Lower leg skin (tissue), 4 donors: Measurements from ENCODE around the gene DHPS. TPM values are rescaled to one million over a fixed set of nuclear protein-coding genes. Genes with fewer than 3 reads are reported as not detected.
"Not testable (repeated sequence)": the region's sequence is repeated elsewhere in the genome, so short reads cannot be mapped to it uniquely, and the experiment has no call there.

Experiments
- DNase-seq, 2 donors: peaks; one replicate each; pipeline ENCODE4 v3.0.0-alpha.2; 2019; ENCODE audit warnings: low spot score in 2 of 2
- H3K4me3 ChIP-seq: fragments of 200-600 bp; sonication (generic); 2 replicates; pipeline ENCODE4 v1.5.1; 2017; ENCODE audit warnings: mild to moderate bottlenecking, low read depth; ENCODE audit not compliant: poor library complexity, severe bottlenecking
- POLR2A ChIP-seq, 2 donors: fragments of 450-650 bp; IDR thresholded peaks; one replicate each; pipeline ENCODE4 v1.6.1; 2016 to 2017; ENCODE audit warnings: antibody characterized with exemption in 2 of 2, mild to moderate bottlenecking in 1 of 2, moderate library complexity in 1 of 2
- WGBS, 2 donors: methylation state at CpG; one replicate each; pipeline ENCODE4 v1.1.5; 2018; 5-methylcytosine and 5-hydroxymethylcytosine counted together
- intact Hi-C: fragments of 100-400 bp; cut with DNase I; formaldehyde crosslinking; loops from one replicate; pipeline ENCODE4 v1.15.0; 2023; ENCODE audit warnings: low total_unique reads
- total RNA-seq, 4 donors: library from RNA; depleted of rRNA; stranded (reverse); fragments of >200 nt; gene quantifications; one replicate each; pipeline ENCODE4 v1.1.0, GENCODE V29; 2016
- TF ChIP-seq, protein P1 (sequence below), 3 donors: fragments of 450-650 bp; IDR thresholded peaks; one replicate each; pipeline ENCODE4 v1.5.1; 2016; ENCODE audit warnings: antibody characterized with exemption in 3 of 3, mild to moderate bottlenecking in 3 of 3, moderate library complexity in 2 of 3

Gene DHPS
- total RNA-seq, 4 donors from 2014 or later, result 101 to 218 (median 159) TPM

DNA sequence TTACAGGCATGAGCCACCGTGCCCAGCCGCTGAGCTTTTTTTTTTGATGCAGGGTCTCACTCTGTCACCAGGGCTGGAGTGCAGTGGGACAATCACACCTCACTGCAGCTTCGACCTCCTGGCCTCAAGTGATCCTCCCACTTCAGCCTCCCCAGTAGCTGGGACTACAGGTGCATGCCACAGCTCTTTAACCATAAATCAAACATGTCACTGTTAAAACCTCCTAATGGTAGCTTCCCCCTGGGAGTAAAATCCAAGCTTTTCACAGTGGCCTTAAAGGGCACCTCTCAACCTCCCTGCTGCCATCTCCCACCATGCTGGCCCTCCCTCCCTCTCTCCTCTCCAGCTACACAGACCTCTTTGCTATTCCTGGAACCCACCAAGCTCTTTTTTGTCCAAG, 4.2 kb upstream of the DHPS start:
- intact Hi-C loops, result no loop called here
- WGBS, 2 donors, result 77 to 92% methylated on average over 3 of the region's 3 CpGs
- TF ChIP-seq, protein P1, sequence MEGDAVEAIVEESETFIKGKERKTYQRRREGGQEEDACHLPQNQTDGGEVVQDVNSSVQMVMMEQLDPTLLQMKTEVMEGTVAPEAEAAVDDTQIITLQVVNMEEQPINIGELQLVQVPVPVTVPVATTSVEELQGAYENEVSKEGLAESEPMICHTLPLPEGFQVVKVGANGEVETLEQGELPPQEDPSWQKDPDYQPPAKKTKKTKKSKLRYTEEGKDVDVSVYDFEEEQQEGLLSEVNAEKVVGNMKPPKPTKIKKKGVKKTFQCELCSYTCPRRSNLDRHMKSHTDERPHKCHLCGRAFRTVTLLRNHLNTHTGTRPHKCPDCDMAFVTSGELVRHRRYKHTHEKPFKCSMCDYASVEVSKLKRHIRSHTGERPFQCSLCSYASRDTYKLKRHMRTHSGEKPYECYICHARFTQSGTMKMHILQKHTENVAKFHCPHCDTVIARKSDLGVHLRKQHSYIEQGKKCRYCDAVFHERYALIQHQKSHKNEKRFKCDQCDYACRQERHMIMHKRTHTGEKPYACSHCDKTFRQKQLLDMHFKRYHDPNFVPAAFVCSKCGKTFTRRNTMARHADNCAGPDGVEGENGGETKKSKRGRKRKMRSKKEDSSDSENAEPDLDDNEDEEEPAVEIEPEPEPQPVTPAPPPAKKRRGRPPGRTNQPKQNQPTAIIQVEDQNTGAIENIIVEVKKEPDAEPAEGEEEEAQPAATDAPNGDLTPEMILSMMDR (IDR thresholded peaks at IDR 0.05), result no peak
- no peak for TF ChIP-seq POLR2A (IDR thresholded peaks at IDR 0.05)

DNA sequence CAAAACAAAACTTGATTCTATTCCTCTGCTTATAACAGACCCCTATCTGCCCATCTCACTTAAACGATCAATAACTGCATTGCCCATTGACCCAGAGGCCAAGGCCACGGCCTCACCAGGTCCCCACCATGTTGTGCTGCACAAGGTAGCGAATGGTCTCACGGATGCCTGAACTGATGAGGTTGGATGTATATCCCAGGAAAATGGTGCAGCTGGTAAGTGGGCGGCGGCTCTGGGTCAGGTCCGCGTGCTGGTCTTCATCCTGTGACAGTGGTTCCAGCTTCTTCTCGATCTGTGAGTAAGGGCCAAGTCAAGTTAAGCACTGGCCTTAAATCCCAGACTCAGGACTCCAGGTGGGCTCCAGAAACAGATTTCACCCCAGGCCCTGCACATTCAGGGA, 1.6 kb downstream of the DHPS start:
- TF ChIP-seq, protein P1 (IDR thresholded peaks at IDR 0.05), result no peak
- no peak for TF ChIP-seq POLR2A (IDR thresholded peaks at IDR 0.05)
- H3K4me3 ChIP-seq, result no peak overlapping the region
- WGBS, 2 donors, result 91 to 92% methylated on average over 9 of the region's 9 CpGs
- no peak for DNase-seq
- intact Hi-C loops, result no loop called here

More for the DNA sequence above, 4.2 kb upstream of the DHPS start:
- DNase-seq, result no peak
- H3K4me3 ChIP-seq, result no peak overlapping the region

DNA sequence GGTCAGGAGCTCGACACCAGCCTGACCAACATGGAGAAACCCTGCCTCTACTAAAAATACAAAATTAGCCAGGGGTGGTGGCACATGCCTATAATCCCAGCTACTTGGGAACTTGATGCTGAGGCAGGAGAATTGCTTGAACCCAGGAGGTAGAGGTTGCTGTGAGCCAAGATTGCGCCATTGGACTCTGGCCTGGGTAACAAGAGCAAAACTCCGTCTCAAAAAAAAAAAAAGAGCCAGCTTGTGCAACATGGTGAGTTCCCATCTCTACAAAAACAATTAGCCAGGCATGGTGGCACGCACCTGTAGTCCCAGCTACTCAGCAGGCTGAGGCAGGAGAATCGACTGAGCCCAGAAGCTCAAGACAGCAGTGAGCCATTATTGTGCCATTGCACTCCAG, 3.6 kb downstream of the DHPS start:
- DNase-seq, H3K4me3 ChIP-seq, intact Hi-C loops: not testable (repeated sequence)
- 88 to 95% methylated on average over 5 of the region's 5 CpGs for WGBS, 2 donors

DNA sequence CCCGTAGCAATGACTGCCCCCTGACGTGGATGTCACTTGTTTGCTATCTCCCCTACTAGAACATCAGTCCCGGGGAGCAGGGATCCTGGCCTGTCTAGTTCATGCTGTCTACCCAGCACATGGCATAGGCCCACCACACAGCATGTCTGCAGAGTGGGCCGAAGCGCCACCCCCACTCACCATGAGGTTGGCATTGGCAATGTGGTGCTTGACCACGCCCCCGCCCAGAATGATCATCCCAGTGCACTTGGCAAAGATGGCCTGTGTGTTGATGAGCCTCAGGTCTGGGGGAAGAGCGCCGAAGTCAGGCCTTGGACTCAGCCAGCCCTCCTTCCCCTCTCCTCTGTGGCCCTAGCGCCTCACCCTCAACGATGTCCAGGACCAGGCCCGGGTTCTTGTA, 4.8 kb downstream of the DHPS start:
- TF ChIP-seq, protein P1 (IDR thresholded peaks at IDR 0.05), result no peak
- no peak for TF ChIP-seq POLR2A (IDR thresholded peaks at IDR 0.05)
- 90 to 91% methylated on average over 12 of the region's 12 CpGs for WGBS, 2 donors
- intact Hi-C loops, result no loop called here
- DNase-seq, result no peak
- no peak overlapping the region for H3K4me3 ChIP-seq

DNA sequence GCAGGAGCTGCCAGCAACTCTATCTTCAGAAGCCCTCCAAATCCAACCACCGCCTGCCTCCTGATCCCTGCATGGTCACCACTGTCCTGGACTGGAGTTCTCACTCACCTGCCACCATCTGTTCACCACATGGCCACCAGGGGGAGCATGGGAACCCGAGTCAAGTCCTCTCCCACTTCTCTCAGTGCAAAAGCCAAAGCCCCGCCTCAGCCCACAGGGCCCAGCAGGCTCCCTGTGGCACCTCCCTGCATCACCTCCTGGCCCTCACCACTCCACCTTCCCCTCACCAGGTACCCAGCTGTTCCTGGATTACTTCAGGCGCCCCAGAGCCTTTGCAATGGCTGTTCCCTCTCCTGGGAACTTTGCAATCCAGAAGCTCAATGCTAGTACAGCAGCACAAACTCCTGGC, 5.3 kb downstream of the DHPS start:
- 23 to 24% methylated on average over 4 of the region's 4 CpGs for WGBS, 2 donors
- intact Hi-C loops, result no loop called here
- TF ChIP-seq POLR2A (IDR thresholded peaks at IDR 0.05), result no peak
- TF ChIP-seq, protein P1 (IDR thresholded peaks at IDR 0.05), result peak in 1 of 3 donors; percentile 37
- H3K4me3 ChIP-seq, result no peak overlapping the region
- DNase-seq, result peak; percentile 71 to 96

DNA sequence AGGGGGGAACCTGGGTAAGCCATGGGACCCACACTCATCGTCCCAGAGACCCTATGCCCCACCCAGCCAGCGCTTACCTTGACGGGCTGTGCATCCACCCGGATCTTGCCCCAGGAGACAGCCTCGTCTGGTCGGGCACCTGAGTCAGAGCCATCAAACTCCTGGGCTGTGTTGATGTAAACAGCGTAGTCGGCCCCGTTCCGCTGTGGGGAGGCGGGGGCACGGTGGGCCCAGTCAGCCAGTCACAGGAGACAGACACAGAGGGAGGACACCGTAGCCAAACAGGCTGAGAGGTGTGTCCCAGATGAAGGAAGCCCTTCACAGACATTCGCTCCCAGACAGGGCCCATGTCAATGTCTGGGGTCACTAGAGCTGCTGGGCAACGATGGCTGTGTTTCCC, 5.7 kb downstream of the DHPS start:
- 84 to 87% methylated on average over 15 of the region's 15 CpGs for WGBS, 2 donors
- H3K4me3 ChIP-seq, result no peak overlapping the region
- TF ChIP-seq, protein P1 (IDR thresholded peaks at IDR 0.05), result no peak
- no peak for TF ChIP-seq POLR2A (IDR thresholded peaks at IDR 0.05)
- intact Hi-C loops, result no loop called here
- DNase-seq, result no peak
